Measurements from ENCODE around the gene PCCA. TPM values are rescaled to one million over a fixed set of nuclear protein-coding genes. Genes with fewer than 3 reads are reported as not detected.

Gene PCCA
- total RNA-seq, 1 experiment from 2014 or later: 16.1 TPM

GRCh38 chr13:100436099-100436498 is 347.2 kb downstream of the PCCA start:
- CTCF ChIA-PET: no interaction called here
- H3F3A ChIP-seq (ENCODE audit: insufficient read depth, low read depth): peaks cover 16% of the 10 kb centered on the region; the same call in 1 of the 2 replicates
- H3K4me3 ChIP-seq: no peak overlapping the region
- no peaks in the 10 kb centered on the region for H4K20me1 ChIP-seq (ENCODE audit: insufficient read depth)
- intact Hi-C loops (cut with micrococcal nuclease; ENCODE audit: unreplicated experiment): loop anchor here (10.0 kb wide), 1 partner anchor 59 kb away; no protein-coding TSS in a partner anchor
- H3K4me2 ChIP-seq: no peak overlapping the region
- TF ChIP-seq EZH2 (IDR thresholded peaks at IDR 0.05; ENCODE audit: low read depth) (no peak), CTCF (conservative IDR thresholded peaks at IDR 0.05) (no peak)
- no peaks in the 10 kb centered on the region for H3K36me3 ChIP-seq (ENCODE audit: low read depth)
- no peaks in the 10 kb centered on the region for H3K27me3 ChIP-seq (ENCODE audit: insufficient read depth, low read depth)
- no peaks in the 10 kb centered on the region for H3K79me2 ChIP-seq (ENCODE audit: low read depth)
- H2AFZ ChIP-seq: no peak overlapping the region
- peaks cover 26% of the 10 kb centered on the region for H3K4me1 ChIP-seq (replicated peaks; ENCODE audit: insufficient read depth)
- H3K9me2 ChIP-seq (ENCODE audit: insufficient read depth): no peaks in the 10 kb centered on the region
- no TSS peak for BruUV-seq (replicated peaks)
- H3K9me3 ChIP-seq (ENCODE audit: insufficient read depth, low read depth): 0 out of 2 replicates have a peak, but pooled peaks cover 5% of the 10 kb centered on the region
- no peak overlapping the region for H3K27ac ChIP-seq
- POLR2A ChIA-PET (ENCODE audit: unreplicated experiment): no interaction called here
- DNase-seq: no peak

GRCh38 chr13:100438059-100438788 is 349.3 kb downstream of the PCCA start:
- Histone ChIP-seq H3K4me1 (replicated peaks; ENCODE audit: insufficient read depth) (peaks cover 29% of the 10 kb centered on the region), H3K36me3 (ENCODE audit: low read depth) (no peaks in the 10 kb centered on the region), H3K27me3 (ENCODE audit: insufficient read depth, low read depth) (no peaks in the 10 kb centered on the region), H3K27ac (no peak overlapping the region), H2AFZ (no peak overlapping the region), H3K9me3 (ENCODE audit: insufficient read depth, low read depth) (0 out of 2 replicates have a peak, but pooled peaks cover 5% of the 10 kb centered on the region), H3K79me2 (ENCODE audit: low read depth) (no peaks in the 10 kb centered on the region), H3K4me2 (no peak overlapping the region), H4K20me1 (ENCODE audit: insufficient read depth) (no peaks in the 10 kb centered on the region), H3F3A (ENCODE audit: insufficient read depth, low read depth) (peaks cover 20% of the 10 kb centered on the region; the same call in 1 of the 2 replicates), H3K4me3 (no peak overlapping the region), H3K9me2 (ENCODE audit: insufficient read depth) (no peaks in the 10 kb centered on the region)
- CTCF ChIA-PET: no interaction called here
- DNase-seq: no peak
- intact Hi-C loops (cut with micrococcal nuclease; ENCODE audit: unreplicated experiment): loop anchor here (10.0 kb wide), 1 partner anchor 57 kb away; no protein-coding TSS in a partner anchor
- POLR2A ChIA-PET (ENCODE audit: unreplicated experiment): no interaction called here
- TF ChIP-seq EZH2 (IDR thresholded peaks at IDR 0.05; ENCODE audit: low read depth) (no peak), CTCF (conservative IDR thresholded peaks at IDR 0.05) (no peak)
- no TSS peak for BruUV-seq (replicated peaks)

- no peak overlapping the region for H3K4me3 ChIP-seq
- ChIA-PET POLR2A (ENCODE audit: unreplicated experiment) (no interaction called here), CTCF (no interaction called here)
- no peak for DNase-seq
- no peak overlapping the region for H2AFZ ChIP-seq
- H3K4me2 ChIP-seq: no peak overlapping the region
- BruUV-seq (replicated peaks): no TSS peak
- H3K27me3 ChIP-seq (ENCODE audit: insufficient read depth, low read depth): no peaks in the 10 kb centered on the region
- intact Hi-C loops (cut with micrococcal nuclease; ENCODE audit: unreplicated experiment): loop anchor here (10.0 kb wide), 1 partner anchor 55 kb away; no protein-coding TSS in a partner anchor
- no peaks in the 10 kb centered on the region for H4K20me1 ChIP-seq (ENCODE audit: insufficient read depth)
- TF ChIP-seq EZH2 (IDR thresholded peaks at IDR 0.05; ENCODE audit: low read depth): no peak
- no peak for TF ChIP-seq CTCF (conservative IDR thresholded peaks at IDR 0.05)
- 0 out of 2 replicates have a peak, but pooled peaks cover 5% of the 10 kb centered on the region for H3K9me3 ChIP-seq (ENCODE audit: insufficient read depth, low read depth)
- H3K4me1 ChIP-seq (replicated peaks; ENCODE audit: insufficient read depth): peaks cover 27% of the 10 kb centered on the region
- H3F3A ChIP-seq (ENCODE audit: insufficient read depth, low read depth): peaks cover 18% of the 10 kb centered on the region
- H3K79me2 ChIP-seq (ENCODE audit: low read depth): no peaks in the 10 kb centered on the region
- no peaks in the 10 kb centered on the region for H3K36me3 ChIP-seq (ENCODE audit: low read depth)
- no peaks in the 10 kb centered on the region for H3K9me2 ChIP-seq (ENCODE audit: insufficient read depth)
- no peak overlapping the region for H3K27ac ChIP-seq
Observed at GRCh38 chr13:100439247-100439970, 350.5 kb downstream of the PCCA start.

Measured in PC-9 (cell line).